ENCODE data around the gene OR8H3.

Gene OR8H3

DNA sequence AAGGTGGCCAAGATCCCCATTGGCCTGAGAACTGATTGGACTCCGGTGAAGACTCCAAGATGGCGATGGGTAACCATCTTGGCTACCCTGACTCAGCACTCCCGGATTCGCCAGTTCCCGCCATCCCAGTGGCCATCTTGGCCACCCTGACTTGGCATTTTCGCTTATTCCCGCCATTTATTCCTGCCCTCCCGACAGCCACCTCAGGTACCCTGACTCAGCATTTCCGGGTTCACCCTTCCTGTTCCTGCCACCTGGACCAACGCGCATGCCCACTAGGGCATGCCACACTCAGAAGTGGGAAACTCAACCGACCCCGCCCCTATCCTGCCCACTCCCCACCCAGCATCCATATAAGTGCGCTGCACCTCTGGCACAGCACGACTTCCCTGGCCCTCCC is 30.2 kb downstream of the OR8H3 start:
- no peak overlapping the region for H3K4me3 ChIP-seq (ENCODE audit: low read depth, low read length)
- in situ Hi-C loops (cut with HindIII; ENCODE audit: low sequenced_read_pairs), result no loop called here
- TF ChIP-seq, protein P1, sequence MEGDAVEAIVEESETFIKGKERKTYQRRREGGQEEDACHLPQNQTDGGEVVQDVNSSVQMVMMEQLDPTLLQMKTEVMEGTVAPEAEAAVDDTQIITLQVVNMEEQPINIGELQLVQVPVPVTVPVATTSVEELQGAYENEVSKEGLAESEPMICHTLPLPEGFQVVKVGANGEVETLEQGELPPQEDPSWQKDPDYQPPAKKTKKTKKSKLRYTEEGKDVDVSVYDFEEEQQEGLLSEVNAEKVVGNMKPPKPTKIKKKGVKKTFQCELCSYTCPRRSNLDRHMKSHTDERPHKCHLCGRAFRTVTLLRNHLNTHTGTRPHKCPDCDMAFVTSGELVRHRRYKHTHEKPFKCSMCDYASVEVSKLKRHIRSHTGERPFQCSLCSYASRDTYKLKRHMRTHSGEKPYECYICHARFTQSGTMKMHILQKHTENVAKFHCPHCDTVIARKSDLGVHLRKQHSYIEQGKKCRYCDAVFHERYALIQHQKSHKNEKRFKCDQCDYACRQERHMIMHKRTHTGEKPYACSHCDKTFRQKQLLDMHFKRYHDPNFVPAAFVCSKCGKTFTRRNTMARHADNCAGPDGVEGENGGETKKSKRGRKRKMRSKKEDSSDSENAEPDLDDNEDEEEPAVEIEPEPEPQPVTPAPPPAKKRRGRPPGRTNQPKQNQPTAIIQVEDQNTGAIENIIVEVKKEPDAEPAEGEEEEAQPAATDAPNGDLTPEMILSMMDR (IDR thresholded peaks at IDR 0.05; ENCODE audit: low read depth, low read length, missing control alignments), result no peak
- DNase-seq (ENCODE audit: low read depth), result no peak

DNA sequence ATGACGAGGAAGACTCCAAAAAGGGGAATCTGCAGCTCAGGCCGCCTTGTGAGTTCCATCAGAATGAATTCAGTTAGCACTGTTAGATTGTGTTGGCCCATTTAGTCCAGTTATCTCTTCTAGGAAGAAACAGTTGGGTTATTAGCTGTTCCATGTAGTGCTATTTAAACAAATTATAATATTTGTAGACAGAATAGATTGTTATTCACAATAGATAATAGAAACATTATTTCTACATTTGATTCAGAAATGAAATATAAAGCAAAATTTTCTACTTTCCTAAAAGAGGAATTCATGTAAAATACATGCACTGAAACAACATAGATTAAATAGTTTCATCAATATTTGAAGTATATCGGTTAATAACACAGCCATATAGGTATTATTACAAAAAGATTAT is 38.0 kb downstream of the OR8H3 start, which contains the start of gene OR8K5:
Gene OR8K5 (minus strand): TSS at position 101 of the 400 bp plus-strand sequence. CDS start 0 bp downstream, at position 101.
- no peak within 1 kb of the TSS for H3K4me3 ChIP-seq (ENCODE audit: low read depth, low read length)
- TF ChIP-seq, protein P1 (IDR thresholded peaks at IDR 0.05; ENCODE audit: low read depth, low read length, missing control alignments), result no peak
- no peak for DNase-seq (ENCODE audit: low read depth)
- in situ Hi-C loops (cut with HindIII; ENCODE audit: low sequenced_read_pairs), result no loop called here

DNA sequence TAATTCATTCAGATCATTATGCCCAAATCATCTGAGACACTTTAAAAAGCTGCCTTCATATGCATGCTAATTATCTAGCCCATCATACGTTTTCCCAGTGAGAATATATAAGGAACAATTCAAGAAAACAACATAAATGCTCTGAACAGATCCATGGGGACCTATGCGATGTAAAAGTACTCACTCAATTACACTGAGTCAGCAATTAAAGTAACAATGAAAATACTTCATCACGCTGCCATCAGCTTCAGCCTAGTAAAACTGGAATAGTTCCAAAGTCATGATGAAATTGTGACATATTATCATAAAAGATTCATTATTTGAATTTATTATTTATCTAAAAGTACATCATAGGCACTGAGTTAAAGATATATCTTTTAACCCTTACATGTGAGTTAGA is 41.6 kb downstream of the OR8H3 start:
- H3K4me3 ChIP-seq (ENCODE audit: low read depth, low read length), result no peak overlapping the region
- DNase-seq (ENCODE audit: low read depth), result no peak
- in situ Hi-C loops (cut with HindIII; ENCODE audit: low sequenced_read_pairs), result no loop called here
- TF ChIP-seq, protein P1 (IDR thresholded peaks at IDR 0.05; ENCODE audit: low read depth, low read length, missing control alignments), result no peak

GRCh38 chr11:56172256-56172830 is 50.2 kb downstream of the OR8H3 start:
- TF ChIP-seq, protein P1 (IDR thresholded peaks at IDR 0.05; ENCODE audit: low read depth, low read length, missing control alignments), result no peak
- in situ Hi-C loops (cut with HindIII; ENCODE audit: low sequenced_read_pairs), result no loop called here

More at GRCh38 chr11:56172256-56172830, 50.2 kb downstream of the OR8H3 start:
- H3K4me3 ChIP-seq (ENCODE audit: low read depth, low read length), result no peak overlapping the region
- no peak for DNase-seq (ENCODE audit: low read depth)

Measured in astrocyte of the cerebellum (primary cell).